Activated T-helper 2 cell treated with anti-CD3 and anti-CD28 coated beads, Interferon-gamma antibody, Interleukin-2, Interleukin-4, amounts not matched to agents 10 μg/mL and 5 μg/mL and 100 μg/mL, durations not matched to agents 14 hours and 24 hours and 36 hours (primary cell): ENCODE results near the gene FADS3. TPM values are rescaled to one million over a fixed set of nuclear protein-coding genes. Genes with fewer than 3 reads are reported as not detected.

Source experiments
- DNase-seq: peaks from one replicate; pipeline ENCODE4 v3.0.0; 2021; ENCODE audit warnings: low spot score
- H3K27ac Mint-ChIP-seq: one replicate; pipeline ENCODE4 v1.8.0; 2021; ENCODE audit warnings: mixed read lengths
- H3K27me3 Mint-ChIP-seq: one replicate; pipeline ENCODE4 v1.8.0; 2021; ENCODE audit warnings: low read depth, mixed read lengths
- H3K36me3 Mint-ChIP-seq: one replicate; pipeline ENCODE4 v1.8.0; 2021; ENCODE audit warnings: low read depth, mixed read lengths
- H3K4me1 Mint-ChIP-seq: one replicate; pipeline ENCODE4 v1.8.0; 2021; ENCODE audit warnings: low read depth, mixed read lengths
- H3K4me3 Mint-ChIP-seq: one replicate; pipeline ENCODE4 v1.8.0; 2021; ENCODE audit warnings: low read depth, mild to moderate bottlenecking, moderate library complexity, mixed read lengths
- H3K9me3 Mint-ChIP-seq: one replicate; pipeline ENCODE4 v1.8.0; 2021; ENCODE audit warnings: mixed read lengths
- intact Hi-C: fragments of 100-400 bp; cut with micrococcal nuclease; formaldehyde crosslinking; loops from one replicate; pipeline ENCODE4 v1.15.1; 2023
- total RNA-seq: library from RNA; stranded (reverse); gene quantifications from 2 replicates; pipeline ENCODE4 v1.2.3, GENCODE V29; 2022

FADS3 gene
- total RNA-seq, 1 donor from 2014 or later: 22.1 TPM

DNA sequence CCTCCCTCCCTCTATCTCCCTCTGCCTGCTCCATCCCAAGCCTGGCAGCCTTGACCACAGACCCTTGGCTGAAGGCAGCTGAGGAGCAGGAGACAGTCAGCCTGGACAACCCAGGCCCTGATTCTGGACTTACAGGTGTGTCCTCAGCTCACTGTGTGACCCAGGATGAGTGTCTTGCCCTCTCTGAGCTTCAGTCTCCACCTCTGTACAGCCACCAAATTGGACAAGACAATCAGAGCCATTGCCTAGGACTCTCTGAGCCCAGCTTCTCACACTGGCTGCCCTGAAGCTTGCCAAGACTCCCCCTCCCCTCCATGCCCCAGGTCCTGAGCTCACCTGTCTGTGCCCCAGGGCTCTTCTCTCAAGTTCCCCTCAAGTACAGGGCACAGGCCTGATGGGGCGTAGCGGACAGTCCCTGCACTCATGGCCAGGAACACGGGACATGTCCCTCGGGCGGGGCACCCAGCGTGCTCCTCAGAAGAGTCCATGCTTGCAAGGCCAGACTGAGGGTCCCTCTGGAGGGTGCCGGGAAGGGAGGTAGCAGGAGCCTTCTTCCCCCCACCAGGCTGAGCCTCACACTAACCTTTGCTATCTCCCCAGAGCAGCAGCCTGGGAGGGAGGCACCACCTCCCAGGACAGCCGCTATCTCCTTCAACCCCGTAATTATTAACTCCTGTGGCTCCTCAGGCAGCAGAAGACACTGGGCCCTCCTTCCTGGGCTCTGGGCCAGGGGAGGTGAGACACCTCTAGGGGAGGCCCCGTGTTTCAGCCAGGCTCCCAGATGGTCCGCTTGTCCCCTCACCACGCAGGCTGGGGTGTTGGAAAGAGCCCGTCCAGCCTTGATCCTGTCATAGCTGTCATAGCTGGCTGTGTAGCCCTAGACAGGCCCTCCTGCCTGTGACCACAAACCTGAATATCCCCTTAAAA lies 28.6 kb upstream of the FADS3 start:
- Mint-ChIP-seq H3K36me3 (no peaks in the 10 kb centered on the region), H3K27ac (no peak overlapping the region), H3K4me1 (peaks cover 7% of the 10 kb centered on the region), H3K9me3 (no peaks in the 10 kb centered on the region), H3K27me3 (peaks cover 43% of the 10 kb centered on the region), H3K4me3 (no peak overlapping the region)
- intact Hi-C loops: no loop called here
- DNase-seq: no peak

DNA sequence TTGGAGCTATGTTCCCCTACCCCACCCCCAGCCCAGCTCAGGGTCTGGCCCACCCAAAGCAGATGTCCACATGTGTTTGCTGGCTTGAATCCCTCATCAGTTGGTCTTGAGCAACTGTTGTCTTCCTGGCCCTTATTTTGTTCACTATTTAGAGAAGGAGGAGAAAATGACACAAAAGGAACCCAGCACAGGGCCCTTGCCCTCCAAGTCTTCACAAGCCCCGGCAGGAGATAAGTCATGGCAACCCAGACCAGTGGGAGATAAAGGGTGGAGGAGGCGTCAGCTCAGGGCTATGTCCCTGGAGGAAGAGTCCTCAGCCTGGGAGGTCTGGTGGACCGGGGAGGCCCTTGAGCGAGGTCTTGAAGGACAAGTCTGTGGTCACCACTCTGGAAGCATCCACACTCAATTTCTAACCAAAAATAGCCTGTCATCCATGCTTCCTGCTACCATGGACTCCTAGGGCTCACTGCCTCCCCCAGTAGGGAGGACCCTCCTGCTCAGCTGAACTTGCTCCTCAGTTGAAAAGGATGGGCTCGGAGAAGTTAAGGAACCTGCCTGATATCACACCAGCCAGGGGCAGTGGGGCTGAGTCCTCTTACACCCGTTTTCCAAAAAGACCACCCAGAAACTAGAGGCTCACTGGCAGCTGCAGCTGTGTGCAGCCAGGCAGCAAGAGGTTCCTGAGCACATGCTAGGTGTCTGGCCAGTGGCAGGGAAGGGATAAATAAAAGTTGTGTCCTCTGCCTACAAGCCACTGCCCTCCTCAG lies 27.8 kb upstream of the FADS3 start:
- Mint-ChIP-seq H3K27me3 (peaks cover 49% of the 10 kb centered on the region), H3K4me3 (no peak overlapping the region), H3K36me3 (no peaks in the 10 kb centered on the region), H3K27ac (no peak overlapping the region), H3K9me3 (no peaks in the 10 kb centered on the region), H3K4me1 (peaks cover 7% of the 10 kb centered on the region)
- DNase-seq: no peak
- intact Hi-C loops: no loop called here

DNA sequence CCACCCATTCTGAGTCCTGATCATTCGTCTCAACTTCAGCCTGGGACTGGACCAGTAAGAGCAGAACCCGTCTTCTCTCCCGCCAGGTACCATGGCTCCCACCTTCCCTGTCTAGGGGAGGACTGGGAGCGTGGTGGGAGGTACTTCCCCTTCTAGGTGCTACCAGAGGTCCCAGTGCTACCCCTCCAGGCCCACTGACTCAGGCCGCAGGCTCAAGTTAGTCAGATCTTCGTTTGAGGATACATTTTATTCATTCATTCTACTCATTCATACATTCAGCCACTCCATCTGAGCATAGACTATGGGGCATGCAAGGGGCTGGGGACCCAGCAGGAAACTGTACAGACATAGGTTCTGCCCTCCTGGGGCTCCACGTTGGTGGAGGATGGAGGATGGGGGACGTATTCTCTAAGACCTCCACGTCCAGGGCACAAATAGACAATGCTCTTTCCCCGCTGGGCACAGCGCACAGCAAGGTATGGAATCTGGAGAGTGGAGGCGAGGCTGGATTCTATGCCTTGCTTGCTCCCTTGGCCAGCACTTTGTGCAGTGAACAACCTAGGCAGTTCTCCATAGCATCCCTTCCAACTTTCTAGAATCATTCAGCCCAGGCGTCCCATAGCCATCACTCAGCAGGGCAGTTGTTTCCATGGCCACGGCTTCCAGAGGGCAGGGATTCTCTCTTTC lies 27.0 kb upstream of the FADS3 start:
- intact Hi-C loops: no loop called here
- H3K36me3 Mint-ChIP-seq: no peaks in the 10 kb centered on the region
- no peak for DNase-seq
- H3K9me3 Mint-ChIP-seq: no peaks in the 10 kb centered on the region
- peaks cover 49% of the 10 kb centered on the region for H3K27me3 Mint-ChIP-seq
- peaks cover 7% of the 10 kb centered on the region for H3K4me1 Mint-ChIP-seq
- peak overlapping the region; percentile 73 for H3K4me3 Mint-ChIP-seq
- H3K27ac Mint-ChIP-seq: no peak overlapping the region

DNA sequence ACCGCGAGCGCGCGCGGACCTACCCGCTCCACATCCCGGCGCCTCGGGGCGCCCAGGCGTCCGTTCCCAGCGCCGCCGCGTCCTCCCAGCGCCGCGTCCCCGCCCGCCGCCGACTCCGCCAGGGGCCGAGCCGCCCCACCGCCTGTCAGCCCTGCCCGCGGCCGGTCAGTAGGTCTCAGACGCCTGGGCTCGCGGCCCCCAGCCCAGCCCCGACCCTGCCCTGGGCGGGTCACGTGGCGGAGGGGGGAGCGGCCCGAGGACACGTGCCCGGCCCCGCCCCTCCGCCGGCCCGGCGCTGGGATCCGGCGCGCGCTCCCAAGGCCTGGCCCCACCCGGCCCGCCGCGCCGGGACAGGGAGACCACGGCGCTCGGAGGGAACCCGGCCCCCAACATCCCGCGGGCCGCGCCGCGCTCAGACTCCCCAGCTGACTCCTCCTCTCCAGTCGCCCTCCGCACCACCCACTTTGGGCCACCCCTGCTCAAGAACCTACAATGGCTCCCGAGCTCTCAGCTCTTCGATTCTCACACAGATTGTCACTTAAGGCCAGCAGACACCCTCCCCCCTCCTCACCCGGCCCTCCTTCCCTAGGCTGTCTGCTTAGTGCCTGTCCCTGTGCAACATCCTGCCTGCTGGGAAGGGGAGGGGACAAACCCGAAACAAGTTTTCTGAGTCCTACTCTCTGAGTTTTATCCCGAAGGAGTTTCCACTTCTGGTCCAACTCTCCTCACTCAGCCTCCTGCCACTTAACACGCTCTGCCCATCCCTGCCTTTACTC lies 26.2 kb upstream of the FADS3 start, which contains the start of gene RAB3IL1:
TSS of gene RAB3IL1 (minus strand) at position 233 of the 776 bp plus-strand sequence. CDS start at position 34, 199 bp downstream.
- peaks cover 49% of the 10 kb centered on the region for H3K27me3 Mint-ChIP-seq
- no peaks in the 10 kb centered on the region for H3K36me3 Mint-ChIP-seq
- H3K4me1 Mint-ChIP-seq: peaks cover 7% of the 10 kb centered on the region
- DNase-seq: no peak
- peak within 1 kb of the TSS; percentile 73 for H3K4me3 Mint-ChIP-seq
- intact Hi-C loops: no loop called here
- H3K27ac Mint-ChIP-seq: no peak within 1 kb of the TSS
- H3K9me3 Mint-ChIP-seq: no peaks in the 10 kb centered on the region

DNA sequence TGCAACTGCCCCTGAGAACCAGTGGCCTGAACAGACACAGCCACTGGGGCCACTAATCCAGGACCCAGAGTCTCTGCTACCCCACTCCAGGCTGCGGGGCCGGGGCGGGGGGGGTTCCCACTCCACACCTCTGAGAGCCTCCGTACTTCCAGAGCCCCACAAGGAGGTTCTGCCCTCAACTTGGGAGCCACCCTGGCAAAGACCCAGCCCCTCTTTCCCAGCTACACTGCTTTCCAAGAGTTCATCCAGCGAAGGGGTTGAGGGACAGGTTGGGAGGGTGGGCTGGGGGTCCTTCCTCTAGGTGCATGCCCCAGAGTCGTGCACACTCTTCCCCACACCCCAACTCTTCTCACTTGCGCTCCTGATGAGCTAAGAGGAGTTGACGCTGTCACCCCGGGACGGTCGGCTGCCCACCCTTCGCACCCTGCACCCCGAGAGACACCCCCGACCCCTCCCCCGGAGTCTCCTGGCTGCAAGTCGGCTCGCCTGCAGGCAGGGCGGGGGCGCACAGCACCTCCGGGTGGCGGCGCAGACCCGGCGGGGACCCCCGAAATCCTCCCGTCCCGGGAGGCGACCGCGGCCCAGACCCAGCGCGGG lies 25.5 kb upstream of the FADS3 start:
- Mint-ChIP-seq H3K9me3 (no peaks in the 10 kb centered on the region), H3K4me3 (no peak overlapping the region), H3K27ac (no peak overlapping the region), H3K4me1 (peaks cover 7% of the 10 kb centered on the region), H3K36me3 (no peaks in the 10 kb centered on the region), H3K27me3 (peaks cover 49% of the 10 kb centered on the region)
- DNase-seq: no peak
- intact Hi-C loops: no loop called here

DNA sequence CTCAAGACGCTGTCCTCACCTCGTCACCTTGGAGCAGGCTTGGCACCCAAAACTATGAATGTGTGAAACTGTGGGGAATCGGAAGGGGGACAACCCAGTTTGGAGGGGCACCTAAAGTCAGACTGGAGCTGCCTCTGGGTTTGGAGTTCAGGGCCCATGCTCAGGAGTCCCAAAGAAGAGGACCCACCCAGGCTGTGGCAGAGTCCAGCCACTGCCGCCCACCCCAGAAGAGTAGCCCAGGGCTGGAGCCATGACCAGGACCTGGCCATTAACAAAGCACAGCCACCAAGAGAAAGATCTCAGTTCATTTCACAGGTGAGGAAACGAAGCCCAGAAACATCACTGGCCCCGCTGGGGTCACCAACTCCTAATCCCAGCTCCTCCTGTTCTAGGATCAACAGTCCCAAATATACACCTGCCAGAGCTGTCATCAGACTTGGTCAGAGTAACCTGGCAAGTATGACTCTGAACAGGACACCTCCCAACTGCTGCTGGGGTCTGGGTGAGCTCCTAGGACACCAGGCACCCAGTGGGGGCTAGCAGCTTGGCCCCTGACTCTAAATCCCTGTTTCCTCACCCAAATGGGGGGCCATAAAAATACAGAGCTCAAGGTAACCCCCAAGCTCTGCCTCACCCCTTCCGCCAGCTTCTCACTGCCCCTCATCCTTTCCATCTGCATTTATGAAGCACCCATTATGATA lies 23.3 kb upstream of the FADS3 start:
- Mint-ChIP-seq H3K36me3 (no peaks in the 10 kb centered on the region), H3K27me3 (peaks cover 38% of the 10 kb centered on the region)

DNA sequence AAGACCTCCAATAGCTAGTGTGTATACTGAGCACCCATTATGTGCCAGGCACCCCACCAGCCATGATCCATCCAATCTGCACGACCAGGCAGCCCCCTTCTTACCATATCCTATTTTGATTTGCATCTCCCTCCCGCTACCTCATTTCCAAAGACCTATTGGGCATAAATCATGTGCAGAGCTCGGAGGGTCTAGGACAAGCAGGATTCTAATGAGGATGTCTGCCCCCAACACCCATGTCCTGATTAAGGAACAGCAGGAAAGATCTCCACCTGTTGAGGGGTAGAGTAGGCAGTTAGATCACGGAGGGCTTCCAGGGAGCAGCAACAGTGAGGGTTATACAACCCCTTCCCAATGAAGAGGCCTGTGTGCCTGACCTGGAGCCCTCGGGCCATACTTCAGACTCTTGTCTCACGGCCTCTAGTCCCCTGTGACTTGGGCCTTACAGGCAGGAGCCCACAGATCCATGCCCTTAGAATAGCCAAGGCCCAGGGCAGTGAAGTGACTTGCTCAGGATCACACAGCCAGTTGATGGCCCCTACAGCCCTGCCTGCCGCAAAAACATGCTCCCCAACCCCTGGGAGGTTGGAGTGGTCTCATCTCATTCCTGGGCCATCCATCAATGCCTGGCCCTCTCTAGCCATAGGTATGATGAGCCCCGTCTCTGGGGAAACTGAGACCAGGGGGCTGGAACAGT lies 22.5 kb upstream of the FADS3 start:
- H3K36me3 Mint-ChIP-seq: no peaks in the 10 kb centered on the region
- H3K27me3 Mint-ChIP-seq: peaks cover 31% of the 10 kb centered on the region
- H3K4me1 Mint-ChIP-seq: peaks cover 7% of the 10 kb centered on the region
- H3K4me3 Mint-ChIP-seq: no peak overlapping the region
- no peak for DNase-seq
- H3K9me3 Mint-ChIP-seq: no peaks in the 10 kb centered on the region
- no peak overlapping the region for H3K27ac Mint-ChIP-seq
- intact Hi-C loops: no loop called here

More for the DNA sequence above, 23.3 kb upstream of the FADS3 start:
- intact Hi-C loops: no loop called here
- Mint-ChIP-seq H3K9me3 (no peaks in the 10 kb centered on the region), H3K4me3 (no peak overlapping the region), H3K27ac (no peak overlapping the region), H3K4me1 (peaks cover 7% of the 10 kb centered on the region)
- no peak for DNase-seq

DNA sequence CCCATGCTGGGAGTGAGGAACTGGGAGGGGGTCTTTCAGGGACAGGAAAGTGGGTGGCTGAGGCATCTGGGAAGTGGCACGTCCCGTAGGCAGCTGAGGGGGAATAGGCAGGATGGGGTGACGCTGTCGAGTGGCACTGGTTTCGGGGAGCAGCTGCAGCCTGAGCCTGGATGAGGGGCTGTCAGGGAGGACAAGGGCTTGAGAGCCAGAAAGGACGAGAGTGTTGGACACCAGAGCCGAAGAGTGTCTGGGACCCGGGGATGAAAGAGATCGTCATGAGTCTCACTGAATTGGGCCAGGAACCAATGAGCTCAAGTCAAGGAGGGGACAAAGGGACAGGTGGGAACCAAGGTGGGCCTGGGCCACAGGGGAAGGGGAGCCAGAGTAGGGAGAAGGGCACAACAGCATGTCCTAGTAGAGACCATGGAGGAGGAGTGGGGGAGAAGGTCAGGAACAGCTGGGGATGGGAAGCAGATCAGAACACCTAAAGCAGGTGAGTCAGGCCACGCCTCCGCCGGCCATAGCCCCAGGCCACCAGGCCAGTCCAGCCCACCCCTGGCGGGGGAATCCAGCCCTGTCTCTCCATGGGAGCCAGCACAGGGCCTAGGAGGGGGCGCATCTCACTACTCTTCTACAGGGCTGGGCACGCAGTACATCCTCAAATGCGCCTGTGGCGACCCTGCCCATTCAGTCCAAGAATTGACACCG lies 21.8 kb upstream of the FADS3 start:
- no peak for DNase-seq
- Mint-ChIP-seq H3K27ac (no peak overlapping the region), H3K9me3 (no peaks in the 10 kb centered on the region), H3K4me3 (no peak overlapping the region), H3K36me3 (no peaks in the 10 kb centered on the region), H3K4me1 (peaks cover 6% of the 10 kb centered on the region), H3K27me3 (peaks cover 24% of the 10 kb centered on the region)
- intact Hi-C loops: no loop called here

DNA sequence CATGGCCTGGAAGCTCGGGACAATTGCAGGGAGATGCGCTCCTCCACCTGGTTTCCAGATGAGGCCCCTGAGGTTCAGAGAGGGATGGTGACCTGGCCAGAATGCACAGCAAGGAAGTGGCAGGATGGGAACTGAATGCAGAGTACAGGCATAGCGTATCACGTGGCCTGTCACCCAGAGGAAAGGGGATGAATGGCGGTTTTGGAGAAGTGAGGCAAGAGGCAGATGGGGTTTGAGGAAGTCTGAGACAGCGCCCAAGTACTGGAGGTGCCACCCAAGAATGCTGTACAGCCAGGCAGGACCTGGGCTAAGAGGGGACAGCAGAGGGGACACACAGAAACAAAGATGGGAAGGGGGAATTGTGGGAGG lies 21.2 kb upstream of the FADS3 start:
- H3K27ac Mint-ChIP-seq: no peak overlapping the region
- no peaks in the 10 kb centered on the region for H3K9me3 Mint-ChIP-seq
- H3K36me3 Mint-ChIP-seq: no peaks in the 10 kb centered on the region
- intact Hi-C loops: no loop called here
- no peak overlapping the region for H3K4me3 Mint-ChIP-seq
- peaks cover 18% of the 10 kb centered on the region for H3K27me3 Mint-ChIP-seq
- no peak for DNase-seq
- H3K4me1 Mint-ChIP-seq: no peaks in the 10 kb centered on the region

DNA sequence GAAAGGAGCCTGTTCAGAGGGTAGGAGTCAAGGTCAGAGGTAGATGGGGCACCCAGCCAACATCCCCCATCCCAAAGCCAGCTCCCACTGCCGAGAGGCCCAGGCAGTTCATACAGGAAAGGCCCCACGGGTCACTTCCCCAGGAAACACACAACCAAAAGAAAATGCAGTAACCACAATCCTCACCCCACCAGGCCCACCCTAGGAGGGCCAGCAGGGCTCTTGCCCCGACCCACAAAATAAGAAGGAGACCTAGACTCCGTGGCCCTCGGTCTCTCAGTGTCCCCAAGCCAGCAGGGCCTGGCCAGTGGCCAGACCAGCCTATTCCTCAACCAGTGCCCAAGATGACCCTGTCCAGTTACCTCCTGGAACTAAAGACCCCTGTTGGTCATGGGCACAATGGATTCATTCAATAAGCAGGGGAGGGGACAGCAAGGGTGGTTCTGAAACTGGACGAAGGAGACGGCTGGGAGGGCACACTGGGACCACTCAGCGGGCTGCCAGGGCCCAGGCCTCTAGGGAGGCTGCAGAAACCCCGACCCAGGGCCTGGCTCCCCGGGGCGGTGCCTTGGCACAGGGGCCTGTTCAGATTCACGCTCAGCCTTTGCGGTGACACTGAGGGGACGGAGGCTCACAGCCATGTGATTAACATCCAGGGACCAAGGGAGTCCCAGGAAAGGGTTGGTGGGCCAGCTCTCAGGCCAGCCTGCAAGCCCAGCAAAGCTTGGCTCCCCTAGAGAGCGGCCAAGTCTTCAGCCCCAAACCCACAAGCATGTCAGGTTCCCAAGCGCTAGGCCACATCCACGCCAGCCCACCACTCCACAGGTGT lies 20.6 kb upstream of the FADS3 start:
- Mint-ChIP-seq H3K4me1 (no peaks in the 10 kb centered on the region), H3K4me3 (no peak overlapping the region), H3K27me3 (peaks cover 18% of the 10 kb centered on the region), H3K36me3 (no peaks in the 10 kb centered on the region), H3K27ac (no peak overlapping the region), H3K9me3 (no peaks in the 10 kb centered on the region)
- intact Hi-C loops: no loop called here
- no peak for DNase-seq
